Spleen (tissue), 11 donors: ENCODE data around the gene C19orf44. TPM values are rescaled to one million over a fixed set of nuclear protein-coding genes. Genes with fewer than 3 reads are reported as not detected.

ENCODE experiments used
- DNase-seq: peaks from one replicate; pipeline ENCODE4 v3.0.0-alpha.2; 2020
- H3K27ac ChIP-seq, 8 donors: fragments of 200-600 bp; sonication (generic) in 7 of 8; 1 replicate in 4 of 8; 2 replicates in 4 of 8; pipeline versions ENCODE4 v1.5.0 to v1.8.0; 2016 to 2021; ENCODE audit warnings: inconsistent platforms in 4 of 8, mild to moderate bottlenecking in 4 of 8, moderate library complexity in 1 of 8
- H3K27me3 ChIP-seq, 7 donors: fragments of 200-600 bp; sonication (generic) in 6 of 7; replicated peaks in 1 of 7; 1 replicate in 4 of 7; 2 replicates in 3 of 7; pipeline versions ENCODE4 v1.5.0 to v1.8.0; 2016 to 2021; ENCODE audit warnings: inconsistent platforms in 3 of 7, mild to moderate bottlenecking in 1 of 7
- H3K36me3 ChIP-seq, 6 donors: fragments of 200-600 bp; sonication (generic) in 5 of 6; 1 replicate in 4 of 6; 2 replicates in 2 of 6; pipeline versions ENCODE4 v1.5.0 to v1.8.0; 2016 to 2021; ENCODE audit warnings: inconsistent platforms in 2 of 6
- H3K4me1 ChIP-seq, 6 donors: fragments of 200-600 bp; sonication (generic) in 5 of 6; 1 replicate in 3 of 6; 2 replicates in 3 of 6; pipeline versions ENCODE4 v1.5.0 to v1.8.0; 2016 to 2021; ENCODE audit warnings: inconsistent platforms in 3 of 6
- H3K4me3 ChIP-seq, 8 donors: fragments of 200-600 bp; sonication (generic) in 7 of 8; 1 replicate in 4 of 8; 2 replicates in 4 of 8; pipeline versions ENCODE4 v1.5.0 to v1.8.0; 2016 to 2021; ENCODE audit warnings: inconsistent platforms in 4 of 8, mild to moderate bottlenecking in 4 of 8, moderate library complexity in 2 of 8
- H3K9me3 ChIP-seq, 8 donors: fragments of 200-600 bp; sonication (generic) in 7 of 8; 1 replicate in 4 of 8; 2 replicates in 4 of 8; pipeline versions ENCODE4 v1.5.0 to v1.8.0; 2016 to 2021; ENCODE audit warnings: inconsistent platforms in 4 of 8
- CTCF ChIP-seq, 11 experiments: fragments of 200-600 bp in 7 of 11; fragments of 450-650 bp in 4 of 11; sonication (generic) in 4 of 11; IDR thresholded peaks in 8 of 11; conservative IDR thresholded peaks in 3 of 11; 1 replicate in 7 of 11; 2 replicates in 4 of 11; pipeline versions ENCODE4 v1.4.0 to v1.8.0; 2016 to 2021; ENCODE audit warnings: antibody characterized with exemption in 11 of 11, inconsistent platforms in 4 of 11, mild to moderate bottlenecking in 1 of 11
- POLR2A ChIP-seq, 3 donors: fragments of 450-650 bp; IDR thresholded peaks; one replicate each; pipeline ENCODE4 v1.5.1; 2017; ENCODE audit warnings: antibody characterized with exemption in 3 of 3, mild to moderate bottlenecking in 1 of 3
- POLR2AphosphoS5 ChIP-seq, 3 donors: sonication (generic); formaldehyde crosslinking; IDR thresholded peaks; one replicate each; pipeline ENCODE4 v1.5.1; 2017; ENCODE audit warnings: antibody characterized with exemption in 3 of 3
- WGBS, 5 donors: extraction: QIAGEN DNeasy Blood & Tissue Kit in 3 of 5; methylation state at CpG; one replicate each; pipeline versions ENCODE4 v1.1.5 to v1.1.7; 2013 to 2018; 5-methylcytosine and 5-hydroxymethylcytosine counted together
- intact Hi-C: fragments of 100-400 bp; cut with DNase I; formaldehyde crosslinking; loops from one replicate; pipeline ENCODE4 v1.15.0; 2023; ENCODE audit warnings: low total_unique reads
- polyA plus RNA-seq, 3 donors: library from polyadenylated mRNA; stranded (reverse); fragments of 200-250 nt; gene quantifications; one replicate each; pipeline ENCODE4 v1.2.1, GENCODE V29; 2013
- total RNA-seq, 7 donors: library from RNA; depleted of rRNA in 3 of 7; stranded (reverse); fragments of >200 nt in 3 of 7; fragmentation: NEBNext Ultra II Directional in 4 of 7; extraction: Animal tissue kit (Norgen Biotek cat#: 25700) in 4 of 7; gene quantifications; one replicate each; pipeline versions ENCODE4 v1.1.0 to v1.2.1, GENCODE V29; 2016 to 2021
- donor health status: healthy with polysubstance abuse.
- donor health status: DM: no; HTN: no; CAD: no; lungs with moderate emphysema.
- donor health status: DM: no; HTN: no; CAD: no.
- donor health status: Bipolar disorder and iron deficiency.
- donor health status: healthy.
- donor health status: DM: no; HTN: no; CAD: no.
- donor health status: DM: yes; HTN: yes; CAD: no.

Gene C19orf44
- total and polyA plus RNA-seq, 10 donors: 2.3 to 7.5 (median 4.4) TPM

GRCh38 chr19:16529466-16530144, 33.4 kb downstream of the C19orf44 start:
- DNase-seq: no peak
- Histone ChIP-seq H3K36me3 (peaks cover 19 to 100% (median 100%) of the 10 kb centered on the region in 6 donors), H3K4me1 (no peaks in the 10 kb centered on the region), H3K27ac (no peak overlapping the region), H3K4me3 (no peak overlapping the region), H3K27me3 (no peaks in the 10 kb centered on the region), H3K9me3 (no peaks in the 10 kb centered on the region)
- intact Hi-C loops: no loop called here
- TF ChIP-seq CTCF (IDR thresholded peaks at IDR 0.05 in 8 of 11, conservative IDR thresholded peaks at IDR 0.05 in 3 of 11): no peak
- TF ChIP-seq POLR2AphosphoS5 (IDR thresholded peaks at IDR 0.05): peak in 1 of 3 donors; percentile 5
- whole genome bisulfite sequencing, 5 donors: 88 to 96% (median 92%) methylated on average over 16 to 25 of the region's 25 CpGs

GRCh38 chr19:16530540-16531379, 34.6 kb downstream of the C19orf44 start:
- TF ChIP-seq POLR2AphosphoS5 (IDR thresholded peaks at IDR 0.05): peak in 1 of 3 donors; percentile 38
- TF ChIP-seq CTCF (IDR thresholded peaks at IDR 0.05 in 8 of 11, conservative IDR thresholded peaks at IDR 0.05 in 3 of 11): no peak
- intact Hi-C loops: no loop called here
- Histone ChIP-seq H3K27ac (no peak overlapping the region), H3K27me3 (no peaks in the 10 kb centered on the region), H3K9me3 (no peaks in the 10 kb centered on the region), H3K4me1 (no peaks in the 10 kb centered on the region), H3K36me3 (peaks cover 14 to 100% (median 100%) of the 10 kb centered on the region in 6 donors), H3K4me3 (no peak overlapping the region)
- no peak for DNase-seq
- WGBS, 5 donors: 92 to 98% (median 95%) methylated on average over 19 to 43 of the region's 43 CpGs

GRCh38 chr19:16531380-16531669, 35.1 kb downstream of the C19orf44 start:
- TF ChIP-seq POLR2A (IDR thresholded peaks at IDR 0.05): no peak
- peak in 1 of 3 donors; percentile 8 for TF ChIP-seq POLR2AphosphoS5 (IDR thresholded peaks at IDR 0.05)
- no peak for DNase-seq
- no peaks in the 10 kb centered on the region for H3K9me3 ChIP-seq
- no peak overlapping the region for H3K27ac ChIP-seq
- WGBS, 5 donors: 97 to 100% (median 99%) methylated on average over 12 of the region's 12 CpGs
- H3K27me3 ChIP-seq: no peaks in the 10 kb centered on the region
- no peak overlapping the region for H3K4me3 ChIP-seq
- H3K4me1 ChIP-seq: no peaks in the 10 kb centered on the region
- intact Hi-C loops: no loop called here
- peaks cover 13 to 100% (median 100%) of the 10 kb centered on the region in 6 donors for H3K36me3 ChIP-seq

- peaks cover 13 to 100% (median 94%) of the 10 kb centered on the region in 6 donors for H3K36me3 ChIP-seq
- intact Hi-C loops: no loop called here
- no peak for DNase-seq
- peaks cover 0 to 12% (median 3%) of the 10 kb centered on the region in 6 donors for H3K4me1 ChIP-seq
- TF ChIP-seq POLR2AphosphoS5 (IDR thresholded peaks at IDR 0.05): peak in 1 of 3 donors; percentile 48
- TF ChIP-seq CTCF (IDR thresholded peaks at IDR 0.05 in 8 of 11, conservative IDR thresholded peaks at IDR 0.05 in 3 of 11): no peak
- H3K4me3 ChIP-seq: no peak overlapping the region
- H3K9me3 ChIP-seq: no peaks in the 10 kb centered on the region
- H3K27ac ChIP-seq: no peak overlapping the region
- H3K27me3 ChIP-seq: no peaks in the 10 kb centered on the region
- 92 to 96% (median 95%) methylated on average over 23 to 47 of the region's 47 CpGs for WGBS, 5 donors
Observed at GRCh38 chr19:16532440-16533234, 36.4 kb downstream of the C19orf44 start.
